SK-N-SH (cell line): ENCODE measurements around the gene NIN. TPM values are rescaled to one million over a fixed set of nuclear protein-coding genes. Genes with fewer than 3 reads are reported as not detected.

Source experiments
- CTCF ChIA-PET: fragments of 300-600, 350-600 bp; formaldehyde crosslinking; extraction: SDS; loops from one replicate; lab custom pipeline; 2021; lab: Yijun Ruan, JAX
- POLR2A ChIA-PET: fragments of 350-600 bp; sonication (Branson Sonifier 250); formaldehyde crosslinking; extraction: SDS; loops from one replicate; lab custom pipeline; 2020; ENCODE audit warnings: antibody characterized with exemption, inconsistent platforms; lab: Yijun Ruan, JAX
- DNase-seq: peaks from one replicate; pipeline ENCODE4 v3.0.0; 2012
- H2AFZ ChIP-seq: fragments of 200-600 bp; sonication (generic); 2 replicates; pipeline ENCODE4 v1.8.1; 2016; ENCODE audit warnings: antibody characterized with exemption, mild to moderate bottlenecking, low read depth
- H3F3A ChIP-seq: fragments of 200-600 bp; sonication (generic); replicated peaks from 2 replicates; pipeline ENCODE3; 2016; ENCODE audit warnings: antibody characterized with exemption, mild to moderate bottlenecking; ENCODE audit not compliant: insufficient read depth
- H3K27ac ChIP-seq, 2 experiments: fragments of 200-500 bp in 1 of 2; fragments of 200-600 bp in 1 of 2; sonication (Bioruptor generic) in 1 of 2; sonication (generic), shearing (Covaris generic) in 1 of 2; 2 replicates each; pipeline versions ENCODE4 v1.5.1 to v1.6.1; 2014 to 2016; ENCODE audit warnings: low read depth in 2 of 2, inconsistent platforms in 1 of 2, low read length in 1 of 2, mild to moderate bottlenecking in 1 of 2, mixed read lengths in 1 of 2
- H3K27me3 ChIP-seq: fragments of 200-600 bp; sonication (generic), shearing (Covaris generic); 2 replicates; pipeline ENCODE4 v1.6.1; 2016; ENCODE audit warnings: mixed run types; ENCODE audit not compliant: insufficient read depth
- H3K36me3 ChIP-seq, 2 experiments: fragments of 200-500 bp in 1 of 2; fragments of 200-600 bp in 1 of 2; sonication (Bioruptor generic) in 1 of 2; sonication (generic) in 1 of 2; replicated peaks in 1 of 2; 2 replicates each; pipeline versions ENCODE3 to v1.5.1; 2014 to 2016; ENCODE audit warnings: low read length in 1 of 2, mild to moderate bottlenecking in 1 of 2; ENCODE audit not compliant: insufficient read depth in 2 of 2, control insufficient read depth in 1 of 2
- H3K4me1 ChIP-seq, 2 experiments: fragments of 200-500 bp in 1 of 2; fragments of 200-600 bp in 1 of 2; sonication (Bioruptor generic) in 1 of 2; sonication (generic), shearing (Covaris generic) in 1 of 2; 2 replicates each; pipeline versions ENCODE4 v1.5.1 to v1.6.1; 2014 to 2016; ENCODE audit warnings: low read depth in 1 of 2, low read length in 1 of 2, mixed run types in 1 of 2; ENCODE audit not compliant: insufficient read depth in 2 of 2, control insufficient read depth in 1 of 2
- H3K4me2 ChIP-seq: fragments of 200-600 bp; sonication (generic), shearing (Covaris generic); 2 replicates; pipeline ENCODE4 v1.6.1; 2017; ENCODE audit warnings: mixed run types
- H3K4me3 ChIP-seq, 2 experiments: fragments of 200-500 bp in 1 of 2; fragments of 200-600 bp in 1 of 2; sonication (Bioruptor generic) in 1 of 2; sonication (generic), shearing (Covaris generic) in 1 of 2; 2 replicates each; pipeline versions ENCODE4 v1.5.1 to v1.8.1; 2014 to 2016; ENCODE audit warnings: low read depth in 2 of 2, inconsistent platforms in 1 of 2, low read length in 1 of 2, mild to moderate bottlenecking in 1 of 2, mixed read lengths in 1 of 2, moderate library complexity in 1 of 2
- H3K79me2 ChIP-seq: fragments of 200-600 bp; sonication (generic); 2 replicates; pipeline ENCODE4 v1.8.1; 2017; ENCODE audit warnings: mild to moderate bottlenecking; ENCODE audit not compliant: insufficient read depth
- H3K9ac ChIP-seq: fragments of 200-600 bp; sonication (generic); 2 replicates; pipeline ENCODE4 v1.6.1; 2017; ENCODE audit warnings: mixed run types
- H3K9me2 ChIP-seq: fragments of 200-600 bp; sonication (generic); 2 replicates; pipeline ENCODE4 v1.6.1; 2017; ENCODE audit warnings: mixed run types
- H3K9me3 ChIP-seq: fragments of 200-600 bp; sonication (generic); 2 replicates; pipeline ENCODE4 v1.6.1; 2017; ENCODE audit warnings: mixed run types, mild to moderate bottlenecking, moderate library complexity
- H4K20me1 ChIP-seq: fragments of 200-600 bp; sonication (generic); 2 replicates; pipeline ENCODE4 v1.6.1; 2017; ENCODE audit warnings: mild to moderate bottlenecking, mixed run types; ENCODE audit not compliant: insufficient read depth
- CHD2 ChIP-seq: fragments of 150-350 bp; IDR thresholded peaks from 2 replicates; pipeline ENCODE4 v1.6.1; 2018; ENCODE audit warnings: low read length; ENCODE audit not compliant: partially characterized antibody
- ELF1 ChIP-seq: IDR thresholded peaks from 2 replicates; pipeline ENCODE4 v1.4.0; 2012
- EP300 ChIP-seq, 2 experiments: IDR thresholded peaks; 2 replicates each; pipeline versions ENCODE4 v1.4.0 to v1.6.1; 2012; ENCODE audit warnings: borderline replicate concordance in 1 of 2, low read depth in 1 of 2, low read length in 1 of 2
- EZH2phosphoT487 ChIP-seq: fragments of 200-600 bp; sonication (generic); IDR thresholded peaks from 2 replicates; pipeline ENCODE4 v1.6.1; 2017; ENCODE audit warnings: low read depth, mixed run types, mild to moderate bottlenecking, antibody characterized with exemption, moderate library complexity, borderline replicate concordance
- FOSL2 ChIP-seq: IDR thresholded peaks from 2 replicates; pipeline ENCODE4 v1.4.0; 2012; ENCODE audit warnings: low read depth, mild to moderate bottlenecking, moderate library complexity, borderline replicate concordance
- FOXJ3 ChIP-seq: sonication (generic); formaldehyde crosslinking; IDR thresholded peaks from 2 replicates; pipeline ENCODE4 v1.5.1; 2020; ENCODE audit warnings: mild to moderate bottlenecking, missing genetic modification reagents
- FOXM1 ChIP-seq: IDR thresholded peaks from 2 replicates; pipeline ENCODE4 v1.4.0; 2012; ENCODE audit warnings: low read depth, mild to moderate bottlenecking
- GATA2 ChIP-seq: sonication (generic); formaldehyde crosslinking; IDR thresholded peaks from 2 replicates; pipeline ENCODE4 v1.5.0; 2020; ENCODE audit warnings: mild to moderate bottlenecking, missing genetic modification reagents
- JUND ChIP-seq: IDR thresholded peaks from 2 replicates; pipeline ENCODE4 v1.4.0; 2012
- MAX ChIP-seq: IDR thresholded peaks from 2 replicates; pipeline ENCODE4 v1.4.0; 2012; ENCODE audit warnings: low read depth
- MEF2A ChIP-seq: IDR thresholded peaks from 2 replicates; pipeline ENCODE4 v1.4.0; 2012; ENCODE audit warnings: low read depth, borderline replicate concordance
- NFIC ChIP-seq: IDR thresholded peaks from 2 replicates; pipeline ENCODE4 v1.4.0; 2012; ENCODE audit warnings: borderline replicate concordance
- NRF1 ChIP-seq: IDR thresholded peaks from 2 replicates; pipeline ENCODE4 v1.6.1; 2012; ENCODE audit warnings: low read depth, mild to moderate bottlenecking, low read length
- PBX3 ChIP-seq: IDR thresholded peaks from 2 replicates; pipeline ENCODE4; 2012
- POLR2AphosphoS5 ChIP-seq: IDR thresholded peaks from 2 replicates; pipeline ENCODE4 v1.6.1; 2012; ENCODE audit warnings: low read depth, low read length
- RAD21 ChIP-seq: IDR thresholded peaks from 2 replicates; pipeline ENCODE4 v1.6.1; 2012; ENCODE audit warnings: mild to moderate bottlenecking, low read length
- RCOR1 ChIP-seq: fragments of 150-350 bp; IDR thresholded peaks from 2 replicates; pipeline ENCODE4 v1.6.1; 2017; ENCODE audit warnings: antibody characterized with exemption, low read length
- RXRA ChIP-seq: IDR thresholded peaks from 2 replicates; pipeline ENCODE4 v1.4.0; 2012; ENCODE audit warnings: low read depth, mild to moderate bottlenecking, borderline replicate concordance
- SIN3A ChIP-seq: IDR thresholded peaks from 2 replicates; pipeline ENCODE4 v1.6.1; 2012; ENCODE audit warnings: low read depth, mild to moderate bottlenecking, low read length, moderate library complexity, borderline replicate concordance
- SMC3 ChIP-seq: IDR thresholded peaks from 2 replicates; pipeline ENCODE4 v1.6.1; 2012; ENCODE audit warnings: low read depth, low read length, improper control_type of control experiment
- TCF12 ChIP-seq: IDR thresholded peaks from 2 replicates; pipeline ENCODE4 v1.4.0; 2012
- YY1 ChIP-seq: IDR thresholded peaks from 2 replicates; pipeline ENCODE4 v1.4.0; 2012; ENCODE audit warnings: low read depth, mild to moderate bottlenecking
- ZBTB33 ChIP-seq: IDR thresholded peaks from 2 replicates; pipeline ENCODE4 v1.4.0; 2012; ENCODE audit warnings: low read depth, borderline replicate concordance
- WGBS: methylation state at CpG from one replicate; pipeline ENCODE4 v1.1.6; 2017; ENCODE audit warnings: low lambda C conversion rate; 5-methylcytosine and 5-hydroxymethylcytosine counted together
- polyA plus RNA-seq, 3 experiments: library from polyadenylated mRNA; depleted of rRNA; stranded (reverse); fragments of >200 nt; gene quantifications; 2 replicates each; pipeline ENCODE4 v1.2.3, GENCODE V29; 2012

Gene NIN
- polyA plus RNA-seq, 1 of the 3 experiments (the other 2 are of a cell fraction): 10.0 TPM

- Histone ChIP-seq H3K9me2 (no peaks in the 10 kb centered on the region), H3K9ac (no peak overlapping the region), H3K27me3 (no peaks in the 10 kb centered on the region), H3K4me1 (peaks cover 4 to 5% of the 10 kb centered on the region in 2 experiments; a peak in 2 of 4 replicates), H3K4me2 (no peak overlapping the region), H3K9me3 (no peaks in the 10 kb centered on the region), H3K27ac (no peak overlapping the region), H2AFZ (no peak overlapping the region), H3K36me3 (no peaks in the 10 kb centered on the region), H3K79me2 (no peaks in the 10 kb centered on the region), H3F3A (no peaks in the 10 kb centered on the region), H3K4me3 (no peak overlapping the region), H4K20me1 (no peaks in the 10 kb centered on the region)
- no peak for DNase-seq
- WGBS: 87% methylated on average over 4 of the region's 4 CpGs
- CTCF ChIA-PET: interaction anchor here (1.4 to 3.7 kb wide), 4 partner anchors 62 to 242 kb away, joined by 3 to 23 read pairs (median 6); no protein-coding TSS in a partner anchor
- POLR2A ChIA-PET: no interaction called here
- TF ChIP-seq NFIC (no peak), GATA2 (no peak), CHD2 (no peak), FOXM1 (no peak), POLR2AphosphoS5 (no peak), ELF1 (no peak), EZH2phosphoT487 (no peak), FOXJ3 (no peak), RCOR1 (no peak), SMC3 (no peak), RAD21 (no peak), NRF1 (no peak), JUND (no peak), TCF12 (no peak), EP300 (IDR thresholded peaks at IDR 0.05; ENCODE audit: borderline replicate concordance in 1 of 2, low read depth in 1 of 2, low read length in 1 of 2) (no peak), FOSL2 (no peak), MAX (no peak), SIN3A (no peak)
Observed at GRCh38 chr14:50862036-50862570, 31.1 kb upstream of the NIN start.

- Histone ChIP-seq H4K20me1 (no peaks in the 10 kb centered on the region), H3K27me3 (no peaks in the 10 kb centered on the region), H3K79me2 (no peaks in the 10 kb centered on the region), H3K27ac (no peak overlapping the region), H3K9me2 (no peaks in the 10 kb centered on the region), H3K9ac (peak overlapping the region; percentile 58), H3K4me1 (peaks cover 4 to 5% of the 10 kb centered on the region in 2 experiments; a peak in 2 of 4 replicates), H3K36me3 (no peaks in the 10 kb centered on the region), H3F3A (no peaks in the 10 kb centered on the region), H2AFZ (peak overlapping the region; percentile 99), H3K9me3 (no peaks in the 10 kb centered on the region), H3K4me3 (peak overlapping the region in 1 of 2 experiments; percentile 47; a peak in 2 of 4 replicates), H3K4me2 (peak overlapping the region; percentile 81)
- POLR2A ChIA-PET: interaction anchor here (1.3 kb wide), 1 partner anchor 300 kb away, joined by 5 read pairs; the partner anchor contains the start of gene ATL1
- CTCF ChIA-PET: interaction anchor here (0.6 to 4.1 kb wide), 37 partner anchors 8 to 731 kb away, joined by 3 to 23 read pairs (median 4); partner anchors contain the start of genes ABHD12B and NIN
- peak; percentile 82 for DNase-seq
- WGBS: 2% methylated on average over 6 of the region's 6 CpGs
- TF ChIP-seq RXRA: no peak
- no peak for TF ChIP-seq ZBTB33
- no peak for TF ChIP-seq SIN3A
- no peak for TF ChIP-seq CHD2
- TF ChIP-seq FOXJ3: no peak
- TF ChIP-seq YY1: no peak
- TF ChIP-seq MEF2A: no peak
- no peak for TF ChIP-seq EP300 (IDR thresholded peaks at IDR 0.05; ENCODE audit: borderline replicate concordance in 1 of 2, low read depth in 1 of 2, low read length in 1 of 2)
- no peak for TF ChIP-seq MAX
- TF ChIP-seq PBX3: no peak
- peak; percentile 84 for TF ChIP-seq RAD21
- TF ChIP-seq POLR2AphosphoS5: no peak
Observed at GRCh38 chr14:50860478-50861086, 29.6 kb upstream of the NIN start.
